GM18861 (cell line): ENCODE measurements around the gene COL25A1.
"Not testable (repeated sequence)": the region's sequence is repeated elsewhere in the genome, so short reads cannot be mapped to it uniquely, and the experiment has no call there.

Experiments
- ATAC-seq: cut with Tn5 transposase; IDR thresholded peaks from one replicate; pipeline ENCODE4 v1.9.1; 2021; ENCODE audit not compliant: unreplicated experiment

COL25A1 gene

GRCh38 chr4:109174224-109174953 is 128.1 kb downstream of the COL25A1 start:
- no peak for ATAC-seq

DNA sequence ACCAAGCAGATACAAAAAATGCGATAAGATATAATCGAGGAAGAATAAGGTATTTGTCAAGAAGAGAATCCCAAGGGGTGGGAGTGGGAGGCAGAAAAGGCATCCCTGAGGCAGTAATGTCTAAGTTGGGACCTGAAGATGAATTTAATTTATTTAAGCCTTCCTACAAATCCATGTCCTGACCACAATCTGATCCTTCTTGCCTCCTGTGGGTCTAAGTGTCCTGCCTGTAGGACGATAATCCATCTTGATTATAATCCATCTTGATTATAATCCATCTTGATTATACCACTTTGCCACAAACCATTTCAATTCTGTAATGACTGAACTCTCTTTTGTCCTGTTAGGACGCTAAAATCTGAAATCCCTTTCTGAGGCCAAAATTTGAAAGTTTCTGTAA is 130.2 kb downstream of the COL25A1 start:
- ATAC-seq, result no peak

- ATAC-seq, result no peak
Observed at GRCh38 chr4:109171070-109171469, 131.4 kb downstream of the COL25A1 start.

DNA sequence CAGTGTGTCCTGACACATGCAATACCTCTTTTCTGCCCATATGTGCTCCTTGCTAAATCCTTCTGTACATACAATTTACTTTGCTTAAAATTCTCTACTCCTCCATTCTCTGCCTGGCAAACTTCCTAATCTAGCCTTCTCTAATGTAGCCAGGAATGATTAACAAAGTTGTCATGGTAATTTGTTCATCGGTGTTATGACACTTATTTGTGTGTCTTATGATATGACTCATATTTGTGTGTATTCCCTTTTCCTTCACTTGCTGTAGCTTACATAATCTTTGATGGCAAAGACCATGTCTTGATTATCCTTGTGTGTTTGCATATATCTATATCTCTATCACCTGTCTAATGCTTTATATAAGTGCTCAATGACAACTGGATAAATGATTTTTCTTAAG is 133.3 kb downstream of the COL25A1 start:
- ATAC-seq, result no peak

- no peak for ATAC-seq
Observed at GRCh38 chr4:109166586-109166985, 135.9 kb downstream of the COL25A1 start.

DNA sequence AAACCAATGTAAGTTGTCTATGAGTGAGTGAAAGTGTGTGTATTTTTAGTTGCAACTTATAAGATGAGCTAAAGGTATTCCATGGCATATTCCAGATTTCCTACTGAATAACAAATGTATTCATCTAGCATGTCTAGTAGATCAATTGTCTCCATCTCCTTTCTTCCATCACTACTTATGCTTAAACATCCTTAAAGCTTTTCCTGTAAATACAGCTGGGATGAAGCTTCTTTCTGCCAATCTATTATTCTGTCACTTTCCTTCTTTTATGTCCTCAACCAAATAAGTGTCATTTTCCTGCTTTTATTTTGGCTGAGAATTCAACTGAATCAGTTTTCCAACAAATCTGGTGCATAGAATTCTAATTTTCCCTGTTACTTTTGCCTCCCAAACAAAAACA is 136.3 kb downstream of the COL25A1 start:
- no peak for ATAC-seq

GRCh38 chr4:109164011-109164410 is 138.4 kb downstream of the COL25A1 start:
- ATAC-seq, result no peak

GRCh38 chr4:109163493-109163892 is 139.0 kb downstream of the COL25A1 start:
- no peak for ATAC-seq

- no peak for ATAC-seq
Observed at GRCh38 chr4:109162759-109163158, 139.7 kb downstream of the COL25A1 start.

GRCh38 chr4:109160494-109160893 is 142.0 kb downstream of the COL25A1 start:
- ATAC-seq, result no peak

GRCh38 chr4:109157696-109158095 is 144.8 kb downstream of the COL25A1 start:
- no peak for ATAC-seq

DNA sequence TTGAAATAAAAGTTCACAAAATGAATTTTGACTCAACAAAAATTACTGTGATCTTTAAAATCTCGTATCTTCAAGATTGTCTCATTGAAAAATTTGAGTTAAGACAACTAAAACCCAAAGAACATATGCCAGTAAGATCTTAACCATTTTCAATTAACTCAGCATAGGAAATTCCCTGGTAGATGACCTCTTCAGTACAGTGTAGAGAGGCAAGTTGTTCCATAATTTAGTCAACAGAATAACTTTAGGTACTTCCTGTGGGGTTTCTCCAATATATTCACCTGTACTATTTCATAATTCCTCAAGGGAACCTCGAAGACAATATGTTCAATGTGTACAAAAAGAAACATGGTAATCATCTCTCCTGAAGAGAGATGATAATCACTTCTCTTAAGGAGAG is 145.3 kb downstream of the COL25A1 start:
- no peak for ATAC-seq

DNA sequence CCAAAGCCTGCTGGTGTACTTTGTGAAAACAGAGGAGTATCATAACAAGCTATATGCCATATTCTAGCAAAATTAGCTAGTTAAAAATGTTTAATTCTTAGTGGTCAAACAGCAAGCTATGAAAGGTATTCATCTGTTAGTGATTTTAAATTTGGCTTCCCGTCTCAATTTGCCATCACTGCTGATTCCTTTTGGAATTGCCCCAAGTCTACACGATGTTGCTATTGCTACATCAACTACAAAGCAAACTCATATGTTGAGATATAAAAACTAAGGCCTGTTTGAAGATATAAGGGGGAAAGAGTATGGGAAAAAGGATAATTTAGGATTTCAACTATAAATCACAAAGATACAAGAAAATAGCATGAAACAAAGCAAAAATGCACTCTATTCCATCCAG is 146.1 kb downstream of the COL25A1 start:
- no peak for ATAC-seq

DNA sequence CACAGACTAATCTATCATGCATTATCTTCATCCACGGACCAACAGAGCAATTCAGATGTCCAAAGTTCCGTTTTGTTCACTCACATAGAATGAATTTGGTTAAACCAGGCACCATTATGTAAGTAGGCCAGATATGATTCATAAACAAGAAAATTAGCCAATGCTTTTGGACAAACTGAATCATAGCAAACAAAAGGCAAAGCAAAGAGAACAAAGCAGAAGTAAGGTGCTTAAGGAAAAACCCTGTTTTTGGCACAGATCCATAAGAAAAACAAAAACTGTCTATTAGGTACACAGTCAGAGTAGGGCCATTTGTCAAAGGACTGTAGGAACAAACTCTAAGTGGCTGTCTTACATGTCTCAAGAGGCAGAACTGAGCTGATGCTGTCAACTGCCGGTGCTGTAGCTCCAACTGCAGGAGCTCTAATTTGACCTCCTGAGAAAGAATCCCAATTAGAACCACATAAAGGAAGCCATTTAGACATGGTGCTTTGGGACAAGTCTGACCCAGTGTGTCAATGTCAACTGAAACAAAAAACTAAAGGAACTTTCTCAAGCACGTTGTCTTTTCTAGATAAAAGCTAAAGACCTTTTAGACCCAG is 146.7 kb downstream of the COL25A1 start:
- no peak for ATAC-seq

- ATAC-seq, result no peak
Observed at GRCh38 chr4:109155084-109155483, 147.4 kb downstream of the COL25A1 start.

- ATAC-seq, result no peak
Observed at GRCh38 chr4:109154424-109154823, 148.0 kb downstream of the COL25A1 start.

GRCh38 chr4:109149836-109150235 is 152.6 kb downstream of the COL25A1 start:
- ATAC-seq, result no peak

DNA sequence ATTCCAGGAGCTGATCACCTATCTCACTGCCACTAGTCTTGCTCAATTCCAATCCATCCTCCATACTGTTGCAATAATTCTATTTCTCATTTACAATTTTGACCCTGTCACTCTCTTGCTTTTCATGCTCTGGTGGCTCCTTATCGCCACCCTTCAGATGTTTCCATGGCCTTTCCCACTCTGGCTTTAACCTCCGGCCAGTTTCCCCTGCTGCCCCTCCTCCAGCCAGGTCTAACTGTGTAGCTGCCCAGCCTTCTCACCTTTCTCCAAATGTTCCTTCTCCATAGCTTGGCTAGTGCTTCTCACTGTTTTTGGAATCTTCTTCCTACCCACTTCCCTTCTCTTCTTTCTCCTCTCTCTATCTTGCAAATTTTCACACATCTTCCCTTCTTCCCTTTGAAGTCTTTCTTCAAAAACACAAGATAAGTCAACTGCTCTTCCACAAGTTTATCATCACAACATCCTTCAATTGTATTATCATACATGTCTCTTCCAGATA is 153.8 kb downstream of the COL25A1 start:
- no peak for ATAC-seq

DNA sequence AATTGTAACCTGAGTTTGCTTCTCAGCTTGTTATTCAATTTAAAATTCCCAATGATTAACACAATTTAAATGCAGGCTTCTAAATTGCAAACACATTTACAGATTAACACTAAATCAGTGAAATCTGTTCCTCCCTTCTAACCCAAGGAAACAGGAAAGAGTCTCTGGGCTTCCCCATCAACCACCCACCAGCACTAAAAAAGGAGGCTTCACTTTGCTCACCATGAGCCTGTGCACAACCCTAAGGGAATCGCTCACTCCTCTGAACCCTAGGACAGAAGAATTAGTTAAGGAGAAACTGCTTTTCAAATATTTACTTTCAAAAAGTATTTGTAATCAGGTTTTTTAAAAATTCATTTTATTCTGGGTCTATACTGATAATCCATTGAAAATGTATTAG is 155.3 kb downstream of the COL25A1 start:
- no peak for ATAC-seq

GRCh38 chr4:109146499-109146898 is 156.0 kb downstream of the COL25A1 start:
- no peak for ATAC-seq

DNA sequence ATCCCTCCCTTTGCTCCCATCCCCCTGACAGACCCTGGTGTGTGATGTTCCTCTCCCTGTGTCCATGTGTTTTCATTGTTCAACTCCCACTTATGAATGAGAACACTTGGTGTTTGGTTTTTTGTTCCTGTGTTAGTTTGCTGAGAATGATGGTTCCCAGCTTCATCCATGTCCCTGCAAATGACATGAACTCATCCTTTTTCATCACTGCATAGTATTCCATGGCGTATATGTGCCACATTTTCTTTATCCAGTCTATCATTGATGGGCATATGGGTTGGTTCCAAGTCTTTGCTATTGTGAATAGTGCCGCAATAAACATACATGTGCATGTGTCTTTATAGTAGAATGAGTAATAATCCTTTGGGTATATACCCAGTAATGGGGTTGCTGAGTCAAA is 164.3 kb downstream of the COL25A1 start:
- not testable (repeated sequence) for ATAC-seq

GRCh38 chr4:109134921-109135320 is 167.5 kb downstream of the COL25A1 start:
- ATAC-seq, result no peak

DNA sequence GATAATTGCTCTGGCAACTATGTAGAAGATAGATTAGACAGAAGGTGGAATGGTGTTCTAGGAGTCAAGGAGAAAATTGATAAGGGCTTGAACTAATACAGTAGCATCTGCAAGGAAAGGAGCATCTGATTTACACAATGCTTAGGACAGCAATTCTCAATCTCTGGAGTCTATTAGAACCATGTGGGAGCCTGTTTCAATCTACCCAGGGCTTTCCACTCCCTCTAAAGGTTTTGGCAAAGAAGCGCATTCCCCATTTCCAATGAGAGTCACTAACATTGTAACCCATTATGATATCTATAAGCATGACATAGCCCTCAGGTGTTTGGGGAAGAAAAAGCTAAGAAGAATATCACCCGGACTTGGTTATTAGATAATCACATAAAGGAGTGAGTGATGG is 168.2 kb downstream of the COL25A1 start:
- no peak for ATAC-seq
